ENCODE measurements around the gene ADRA1B.

DNA sequence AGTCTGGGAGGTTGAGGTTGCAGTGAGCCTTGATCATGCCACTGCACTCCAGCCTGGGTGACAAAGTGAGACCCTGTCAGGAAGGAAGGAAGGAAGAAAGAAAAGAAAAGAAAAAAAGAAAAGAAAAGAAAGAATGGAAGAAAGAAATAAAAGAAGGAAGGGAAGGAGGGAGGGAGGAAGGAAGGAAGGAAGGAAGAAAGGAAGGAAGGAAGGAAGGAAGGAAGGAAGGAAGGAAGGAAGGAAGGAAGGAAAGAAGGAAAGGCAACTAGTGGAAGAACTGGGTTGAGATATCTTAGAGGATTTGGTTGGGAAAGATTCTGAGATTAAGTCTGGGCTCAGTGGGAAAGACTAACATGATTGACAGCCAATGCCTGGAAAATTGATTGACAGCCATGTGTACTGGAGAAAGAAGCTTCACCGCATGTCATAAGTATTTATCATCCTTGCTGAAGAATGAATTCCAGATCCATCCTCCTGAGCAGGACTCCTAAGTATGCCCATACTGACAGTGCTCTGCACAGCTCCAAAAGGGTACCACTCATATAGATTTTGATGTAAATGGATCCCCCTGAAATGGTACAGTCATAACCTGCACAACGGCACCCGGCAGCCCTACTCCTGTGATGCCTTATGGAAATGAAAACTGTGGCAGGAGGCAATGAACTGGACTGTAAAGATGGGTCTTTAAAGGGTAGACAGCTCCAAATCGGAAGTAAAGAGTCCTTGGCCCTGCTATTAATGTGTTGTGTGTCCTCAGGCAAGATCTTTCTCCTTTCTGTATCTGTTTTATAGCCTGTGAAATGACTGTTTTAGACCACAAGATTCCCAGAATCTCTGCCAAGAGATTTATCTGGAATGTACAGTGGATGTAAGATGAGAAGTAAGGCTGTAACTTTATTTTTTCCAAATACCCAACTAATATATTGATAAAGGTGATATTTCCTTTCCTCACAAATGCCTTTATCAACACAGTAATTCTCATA is 16.9 kb upstream of the ADRA1B start:
- TF ChIP-seq, protein P1, sequence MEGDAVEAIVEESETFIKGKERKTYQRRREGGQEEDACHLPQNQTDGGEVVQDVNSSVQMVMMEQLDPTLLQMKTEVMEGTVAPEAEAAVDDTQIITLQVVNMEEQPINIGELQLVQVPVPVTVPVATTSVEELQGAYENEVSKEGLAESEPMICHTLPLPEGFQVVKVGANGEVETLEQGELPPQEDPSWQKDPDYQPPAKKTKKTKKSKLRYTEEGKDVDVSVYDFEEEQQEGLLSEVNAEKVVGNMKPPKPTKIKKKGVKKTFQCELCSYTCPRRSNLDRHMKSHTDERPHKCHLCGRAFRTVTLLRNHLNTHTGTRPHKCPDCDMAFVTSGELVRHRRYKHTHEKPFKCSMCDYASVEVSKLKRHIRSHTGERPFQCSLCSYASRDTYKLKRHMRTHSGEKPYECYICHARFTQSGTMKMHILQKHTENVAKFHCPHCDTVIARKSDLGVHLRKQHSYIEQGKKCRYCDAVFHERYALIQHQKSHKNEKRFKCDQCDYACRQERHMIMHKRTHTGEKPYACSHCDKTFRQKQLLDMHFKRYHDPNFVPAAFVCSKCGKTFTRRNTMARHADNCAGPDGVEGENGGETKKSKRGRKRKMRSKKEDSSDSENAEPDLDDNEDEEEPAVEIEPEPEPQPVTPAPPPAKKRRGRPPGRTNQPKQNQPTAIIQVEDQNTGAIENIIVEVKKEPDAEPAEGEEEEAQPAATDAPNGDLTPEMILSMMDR (conservative IDR thresholded peaks at IDR 0.05 in 1 of 2, IDR thresholded peaks at IDR 0.05 in 1 of 2; ENCODE audit: extremely low read depth in 1 of 2, insufficient read depth in 1 of 2, low read depth in 1 of 2, low read length in 2 of 2), result no peak
- TF ChIP-seq EZH2 (IDR thresholded peaks at IDR 0.05; ENCODE audit: borderline replicate concordance, low read length), result no peak
